HG02870 (cell line): Measurements from ENCODE around the gene COMMD9.
"Not testable (repeated sequence)": the region's sequence is repeated elsewhere in the genome, so short reads cannot be mapped to it uniquely, and the experiment has no call there.

Source experiments
- ATAC-seq: cut with Tn5 transposase; IDR thresholded peaks from one replicate; pipeline ENCODE4 v1.9.1; 2021; ENCODE audit warnings: mild to moderate bottlenecking, moderate library complexity; ENCODE audit not compliant: unreplicated experiment

Gene COMMD9

GRCh38 chr11:36289226-36289852, at the start of gene COMMD9:
TSS of gene COMMD9 (minus strand) at chr11:36289424. CDS start at chr11:36289412, 12 bp downstream.
- peak; percentile 98 for ATAC-seq

- no peak for ATAC-seq
Observed at GRCh38 chr11:36333897-36334296, 44.7 kb upstream of the COMMD9 start.

GRCh38 chr11:36333468-36333867, 44.2 kb upstream of the COMMD9 start:
- no peak for ATAC-seq

GRCh38 chr11:36330411-36330810, 41.2 kb upstream of the COMMD9 start:
- no peak for ATAC-seq

GRCh38 chr11:36328966-36329673, 39.9 kb upstream of the COMMD9 start:
- no peak for ATAC-seq

- peak; percentile 72 for ATAC-seq
Observed at GRCh38 chr11:36326524-36327419, 37.5 kb upstream of the COMMD9 start.

GRCh38 chr11:36325403-36325802, 36.2 kb upstream of the COMMD9 start:
- ATAC-seq: not testable (repeated sequence)

GRCh38 chr11:36324956-36325355, 35.7 kb upstream of the COMMD9 start:
- ATAC-seq: not testable (repeated sequence)

GRCh38 chr11:36317992-36318391, 28.8 kb upstream of the COMMD9 start:
- no peak for ATAC-seq

- ATAC-seq: no peak
Observed at GRCh38 chr11:36316049-36316448, 26.8 kb upstream of the COMMD9 start.

GRCh38 chr11:36314434-36314767, 25.2 kb upstream of the COMMD9 start:
- ATAC-seq: no peak

GRCh38 chr11:36313750-36314433, 24.7 kb upstream of the COMMD9 start:
- ATAC-seq: no peak

GRCh38 chr11:36312611-36313472, 23.6 kb upstream of the COMMD9 start:
- no peak for ATAC-seq

GRCh38 chr11:36311926-36312595, 22.8 kb upstream of the COMMD9 start:
- ATAC-seq: no peak

- ATAC-seq: no peak
Observed at GRCh38 chr11:36309779-36310178, 20.6 kb upstream of the COMMD9 start.

GRCh38 chr11:36308577-36308976, 19.4 kb upstream of the COMMD9 start:
- ATAC-seq: no peak

GRCh38 chr11:36306888-36307287, 17.7 kb upstream of the COMMD9 start:
- no peak for ATAC-seq

- no peak for ATAC-seq
Observed at GRCh38 chr11:36305047-36305446, 15.8 kb upstream of the COMMD9 start.

- no peak for ATAC-seq
Observed at GRCh38 chr11:36304351-36304750, 15.1 kb upstream of the COMMD9 start.

- ATAC-seq: no peak
Observed at GRCh38 chr11:36300650-36301049, 11.4 kb upstream of the COMMD9 start.
